CD14-positive monocyte (primary cell): Measurements from ENCODE around the gene AK6. TPM values are rescaled to one million over a fixed set of nuclear protein-coding genes. Genes with fewer than 3 reads are reported as not detected.

ENCODE experiments used
- DNase-seq, 3 donors: peaks; one replicate each; pipeline ENCODE4 v3.0.0-alpha.2; 2011 to 2022
- H2AFZ ChIP-seq: 2 replicates; pipeline ENCODE4 v1.6.0; 2012; ENCODE audit warnings: mild to moderate bottlenecking, low read depth, low read length, inconsistent platforms; ENCODE audit not compliant: insufficient read depth, poor library complexity, severe bottlenecking
- H3K27ac ChIP-seq, 2 donors: 1 replicate in 1 of 2; 2 replicates in 1 of 2; pipeline ENCODE4 v1.5.1; 2012 to 2013; ENCODE audit warnings: low read length in 2 of 2, control low read depth in 1 of 2, inconsistent platforms in 1 of 2, low read depth in 1 of 2, mild to moderate bottlenecking in 1 of 2
- H3K27me3 ChIP-seq, 2 donors: one replicate each; pipeline versions ENCODE4 v1.6.0 to v1.6.1; 2011 to 2013; ENCODE audit warnings: low read length in 2 of 2; ENCODE audit not compliant: control insufficient read depth in 2 of 2, insufficient read depth in 2 of 2
- H3K36me3 ChIP-seq, 2 donors: replicated peaks in 1 of 2; 1 replicate in 1 of 2; 2 replicates in 1 of 2; pipeline versions ENCODE4 v1.5.1 to v1.6.1; 2012 to 2013; ENCODE audit warnings: low read length in 2 of 2, control low read depth in 1 of 2, inconsistent platforms in 1 of 2, mild to moderate bottlenecking in 1 of 2; ENCODE audit not compliant: insufficient read depth in 2 of 2, control insufficient read depth in 1 of 2
- H3K4me1 ChIP-seq, 2 donors: 1 replicate in 1 of 2; 2 replicates in 1 of 2; pipeline versions ENCODE4 v1.5.1 to v1.6.1; 2012 to 2013; ENCODE audit warnings: low read length in 2 of 2, control low read depth in 1 of 2, inconsistent platforms in 1 of 2, mild to moderate bottlenecking in 1 of 2, moderate library complexity in 1 of 2; ENCODE audit not compliant: insufficient read depth in 2 of 2, control insufficient read depth in 1 of 2
- H3K4me2 ChIP-seq: replicated peaks from 2 replicates; pipeline ENCODE3; 2012; ENCODE audit warnings: low read length, moderate library complexity, mild to moderate bottlenecking; ENCODE audit not compliant: poor library complexity, severe bottlenecking; ENCODE audit errors: extremely low read depth
- H3K4me3 ChIP-seq, 3 experiments: fragments of 200-600 bp in 1 of 3; sonication (generic) in 1 of 3; replicated peaks in 1 of 3; 1 replicate in 2 of 3; 2 replicates in 1 of 3; pipeline ENCODE4 v1.5.1; 2011 to 2013; ENCODE audit warnings: low read length in 3 of 3, mild to moderate bottlenecking in 3 of 3, control low read depth in 2 of 3, low read depth in 2 of 3, inconsistent platforms in 1 of 3, moderate library complexity in 1 of 3
- H3K79me2 ChIP-seq: 2 replicates; pipeline ENCODE4 v1.6.0; 2012; ENCODE audit warnings: mild to moderate bottlenecking, control low read depth, inconsistent platforms, low read length, moderate library complexity; ENCODE audit not compliant: insufficient read depth
- H3K9ac ChIP-seq: 2 replicates; pipeline ENCODE4 v1.6.0; 2017; ENCODE audit warnings: low read length, mild to moderate bottlenecking; ENCODE audit not compliant: insufficient read depth, poor library complexity, severe bottlenecking
- H3K9me3 ChIP-seq, 2 donors: replicated peaks in 1 of 2; 1 replicate in 1 of 2; 2 replicates in 1 of 2; pipeline versions ENCODE4 v1.5.1 to v1.6.1; 2012 to 2013; ENCODE audit warnings: low read length in 2 of 2, control low read depth in 1 of 2; ENCODE audit not compliant: control insufficient read depth in 1 of 2, insufficient read depth in 1 of 2
- H4K20me1 ChIP-seq: 2 replicates; pipeline ENCODE4 v1.6.0; 2012; ENCODE audit warnings: mild to moderate bottlenecking, low read length, control low read depth, moderate library complexity; ENCODE audit not compliant: insufficient read depth
- H3K27ac Mint-ChIP-seq, 7 donors: one replicate each; pipeline ENCODE4 v1.8.0; 2020; ENCODE audit warnings: mild to moderate bottlenecking in 7 of 7, mixed read lengths in 7 of 7, moderate library complexity in 6 of 7, inconsistent platforms in 2 of 7
- H3K27me3 Mint-ChIP-seq, 3 donors: one replicate each; pipeline ENCODE4 v1.8.0; 2021 to 2022; ENCODE audit warnings: low read depth in 3 of 3, mild to moderate bottlenecking in 3 of 3, mixed read lengths in 3 of 3, moderate library complexity in 3 of 3, inconsistent platforms in 1 of 3
- H3K36me3 Mint-ChIP-seq, 2 donors: one replicate each; pipeline ENCODE4 v1.8.0; 2020; ENCODE audit warnings: mixed read lengths in 2 of 2, inconsistent platforms in 1 of 2, mild to moderate bottlenecking in 1 of 2
- H3K4me1 Mint-ChIP-seq: one replicate; pipeline ENCODE4 v1.8.0; 2020; ENCODE audit warnings: mild to moderate bottlenecking, mixed read lengths
- H3K4me3 Mint-ChIP-seq, 2 donors: one replicate each; pipeline ENCODE4 v1.8.0; 2020; ENCODE audit warnings: mild to moderate bottlenecking in 2 of 2, mixed read lengths in 2 of 2, moderate library complexity in 1 of 2
- H3K9me3 Mint-ChIP-seq, 7 donors: one replicate each; pipeline ENCODE4 v1.8.0; 2020 to 2022; ENCODE audit warnings: mixed read lengths in 7 of 7, mild to moderate bottlenecking in 6 of 7, moderate library complexity in 6 of 7, inconsistent platforms in 2 of 7
- CTCF ChIP-seq: fragments of 200-600 bp; IDR thresholded peaks from one replicate; pipeline ENCODE4 v1.8.0; 2022; ENCODE audit warnings: antibody characterized with exemption, mild to moderate bottlenecking
- WGBS: methylation state at CpG from one replicate; pipeline ENCODE4 v1.1.5; 2013; ENCODE audit warnings: missing lambda C conversion rate; ENCODE audit not compliant: insufficient coverage; 5-methylcytosine and 5-hydroxymethylcytosine counted together
- intact Hi-C, 2 donors: fragments of 100-400 bp; cut with micrococcal nuclease; formaldehyde crosslinking; loops; one replicate each; pipeline versions ENCODE4 v1.15.0 to v1.15.1; 2023
- polyA plus RNA-seq, 3 donors: library from polyadenylated mRNA; depleted of rRNA in 1 of 3; unstranded in 2 of 3; stranded (reverse) in 1 of 3; fragments of 300-500 nt in 2 of 3; fragments of >200 nt in 1 of 3; fragmentation: Illumina TruSeq in 2 of 3; gene quantifications; 1 replicate in 2 of 3; 2 replicates in 1 of 3; pipeline ENCODE4 v1.2.3, GENCODE V29; 2012 to 2021

Gene AK6
- polyA plus RNA-seq, 3 donors, result 7.6 to 50.3 (median 30.6) TPM

- no peaks in the 10 kb centered on the region for H4K20me1 ChIP-seq
- no peak for DNase-seq
- H3K9ac ChIP-seq, result peak overlapping the region; percentile 63
- H3K27me3 Mint-ChIP-seq, result peaks cover 12 to 22% (median 17%) of the 10 kb centered on the region in 3 donors
- intact Hi-C loops, result no loop called here
- H3K4me3 ChIP-seq, result peak overlapping the region in 2 of 3 experiments; percentile 7 to 72
- peak overlapping the region; percentile 79 for H3K4me2 ChIP-seq
- H3K36me3 ChIP-seq, result peaks cover 5 to 32% of the 10 kb centered on the region in 2 donors
- peaks cover 0 to 6% (median 0%) of the 10 kb centered on the region in 7 donors for H3K9me3 Mint-ChIP-seq
- no peaks in the 10 kb centered on the region for H3K79me2 ChIP-seq
- H3K9me3 ChIP-seq, result no peaks in the 10 kb centered on the region
- H2AFZ ChIP-seq, result peak overlapping the region; percentile 43
- peaks cover 26 to 43% of the 10 kb centered on the region in 2 donors for H3K36me3 Mint-ChIP-seq
- H3K27me3 ChIP-seq, result peaks cover 10 to 16% of the 10 kb centered on the region in 2 donors
- H3K4me1 Mint-ChIP-seq, result peaks cover 9% of the 10 kb centered on the region
- peaks cover 7 to 10% of the 10 kb centered on the region in 2 donors for H3K4me1 ChIP-seq
- 37% methylated on average over 12 of the region's 18 CpGs for WGBS
- TF ChIP-seq CTCF, result no peak
- no peak overlapping the region for H3K27ac Mint-ChIP-seq
- H3K27ac ChIP-seq, result no peak overlapping the region
- H3K4me3 Mint-ChIP-seq, result peak overlapping the region; percentile 68 to 85
These were observed 46.3 kb upstream of the AK6 start for GRCh38 chr5:69415584-69415958.

- Mint-ChIP-seq H3K36me3 (peaks cover 31 to 48% of the 10 kb centered on the region in 2 donors), H3K27ac (no peak within 1 kb of the TSS), H3K4me1 (peaks cover 9% of the 10 kb centered on the region), H3K4me3 (peak within 1 kb of the TSS; percentile 68 to 85), H3K9me3 (peaks cover 0 to 6% (median 0%) of the 10 kb centered on the region in 7 donors), H3K27me3 (peaks cover 12 to 22% (median 17%) of the 10 kb centered on the region in 3 donors)
- no peaks in the 10 kb centered on the region for H4K20me1 ChIP-seq
- WGBS, result 3% methylated on average over 78 of the region's 78 CpGs
- peaks cover 11 to 37% of the 10 kb centered on the region in 2 donors for H3K36me3 ChIP-seq
- H3K9me3 ChIP-seq, result no peaks in the 10 kb centered on the region
- intact Hi-C loops, result no loop called here
- peak within 1 kb of the TSS; percentile 17 to 72 (median 23) for H3K4me3 ChIP-seq
- peak within 1 kb of the TSS; percentile 43 for H2AFZ ChIP-seq
- H3K27me3 ChIP-seq, result peaks cover 10 to 16% of the 10 kb centered on the region in 2 donors
- no peaks in the 10 kb centered on the region for H3K79me2 ChIP-seq
- peaks cover 7 to 10% of the 10 kb centered on the region in 2 donors for H3K4me1 ChIP-seq
- no peak for TF ChIP-seq CTCF
- peak; percentile 4 to 11 (median 4) for DNase-seq
- H3K27ac ChIP-seq, result no peak within 1 kb of the TSS
- peak within 1 kb of the TSS; percentile 63 for H3K9ac ChIP-seq
- peak within 1 kb of the TSS; percentile 79 for H3K4me2 ChIP-seq
These were observed 45.7 kb upstream of the AK6 start, which contains the start of gene MARVELD2 for GRCh38 chr5:69414885-69415583. MARVELD2 (plus strand) TSS chr5:69415116; CDS start chr5:69419386, 4,270 bp downstream.
